Stimulated activated CD4-positive, alpha-beta T cell treated with anti-CD3 and anti-CD28 coated beads, Interleukin-2, amount 100 ng/mL, for 24 hours (primary cell): ENCODE results near the gene SMYD3.
A peak's percentile ranks its signal among the peaks of the same experiment; 100 is the strongest.
"Not testable (repeated sequence)": the region's sequence is repeated elsewhere in the genome, so short reads cannot be mapped to it uniquely, and the experiment has no call there.

ENCODE experiments used
- DNase-seq, 2 donors: peaks; one replicate each; pipeline ENCODE4 v3.0.0-alpha.2; 2020

The SMYD3 gene

DNA sequence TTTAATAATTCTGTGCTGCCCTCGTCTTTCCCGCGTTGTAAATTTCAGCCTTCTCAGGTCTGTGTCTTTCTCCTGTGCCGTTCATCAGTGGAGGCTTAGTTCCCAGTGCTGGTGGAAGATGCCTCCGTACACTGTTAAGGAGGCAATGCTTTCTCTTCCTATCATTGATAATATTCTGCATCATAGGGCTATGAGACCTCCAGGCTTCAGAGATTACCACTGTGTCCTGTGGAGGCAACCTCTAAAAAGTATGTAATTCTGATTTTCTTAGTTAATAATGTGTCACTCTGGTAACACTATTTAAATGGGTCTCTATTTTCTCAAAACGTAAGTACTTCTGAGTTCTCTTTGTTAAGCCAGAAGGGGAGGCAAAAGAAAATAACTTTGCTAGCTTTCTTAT, 538.3 kb downstream of the SMYD3 start:
- no peak for DNase-seq

DNA sequence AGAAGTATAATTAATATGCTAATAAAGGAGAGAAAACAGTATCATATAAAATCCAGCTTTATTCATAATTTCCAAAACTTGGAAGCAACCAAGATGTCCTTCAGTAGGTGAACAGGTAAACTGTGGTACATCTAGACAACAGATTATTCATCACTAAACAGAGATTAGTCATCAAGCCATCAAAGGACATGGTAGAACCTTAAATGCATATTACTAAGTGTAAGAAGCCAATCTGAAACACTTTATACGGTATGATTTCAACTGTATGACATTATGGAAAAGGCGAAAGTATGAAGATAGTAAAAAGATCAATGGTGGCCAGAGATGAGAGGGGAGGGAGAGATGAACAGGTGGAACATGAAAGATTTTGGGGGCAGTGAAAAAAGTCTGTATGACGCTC, 541.7 kb downstream of the SMYD3 start:
- DNase-seq: no peak

DNA sequence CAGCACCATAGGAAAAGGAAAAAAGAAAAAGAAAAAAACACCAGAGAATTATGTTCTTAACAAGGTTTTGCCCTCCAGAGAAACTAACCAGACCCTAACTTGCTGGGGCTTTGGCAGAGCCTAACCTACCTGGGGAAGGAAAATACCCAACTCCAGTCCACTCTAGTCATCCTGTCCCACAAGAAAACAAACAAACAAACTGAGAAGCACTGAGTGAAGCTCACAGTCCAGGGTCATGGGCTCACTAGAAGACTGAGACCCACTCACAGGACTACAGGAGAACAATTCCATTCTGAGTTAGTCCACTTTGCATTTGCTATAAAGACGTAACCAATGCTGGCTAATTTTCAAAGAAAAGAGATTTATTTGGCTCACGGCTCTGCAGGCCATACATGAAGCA, 543.4 kb downstream of the SMYD3 start:
- no peak for DNase-seq

DNA sequence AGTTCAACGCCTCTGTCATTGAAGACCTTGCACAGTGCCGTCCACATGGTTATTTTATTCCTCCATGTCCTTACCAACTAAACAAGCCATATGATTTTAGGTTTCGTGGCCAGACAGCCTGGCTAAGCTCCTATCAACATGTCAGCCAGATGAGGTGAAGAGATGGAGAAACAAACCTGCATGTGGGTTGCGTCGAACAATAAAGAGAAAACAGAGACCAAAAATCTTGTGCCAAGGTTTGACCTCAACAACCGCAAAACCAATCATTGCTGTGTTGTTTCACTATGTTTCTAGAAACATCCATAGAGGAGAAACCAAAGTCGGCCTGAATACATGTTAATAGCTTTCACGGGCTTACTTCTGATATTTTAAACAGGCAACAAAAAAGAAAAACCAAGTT, 544.6 kb downstream of the SMYD3 start:
- DNase-seq: no peak

DNA sequence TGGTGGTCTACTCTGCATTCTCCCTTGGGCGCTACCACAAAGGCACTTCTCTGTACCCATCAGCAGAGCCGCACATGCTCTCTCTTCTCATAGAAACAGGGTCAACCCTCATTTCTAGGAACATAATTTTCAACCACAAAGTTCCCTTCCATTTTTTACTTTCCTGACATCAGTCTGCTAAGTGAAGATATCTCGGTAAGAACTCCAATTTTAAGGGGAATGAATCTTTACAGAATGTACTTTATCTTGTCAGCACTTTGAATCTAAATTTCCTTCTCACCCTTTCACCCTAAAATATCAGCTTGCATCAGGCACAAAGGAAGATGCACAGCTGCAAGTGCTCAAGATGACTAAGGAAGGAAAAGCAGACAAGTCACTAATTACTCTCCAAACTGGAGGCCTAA, 545.9 kb downstream of the SMYD3 start:
- DNase-seq: no peak

DNA sequence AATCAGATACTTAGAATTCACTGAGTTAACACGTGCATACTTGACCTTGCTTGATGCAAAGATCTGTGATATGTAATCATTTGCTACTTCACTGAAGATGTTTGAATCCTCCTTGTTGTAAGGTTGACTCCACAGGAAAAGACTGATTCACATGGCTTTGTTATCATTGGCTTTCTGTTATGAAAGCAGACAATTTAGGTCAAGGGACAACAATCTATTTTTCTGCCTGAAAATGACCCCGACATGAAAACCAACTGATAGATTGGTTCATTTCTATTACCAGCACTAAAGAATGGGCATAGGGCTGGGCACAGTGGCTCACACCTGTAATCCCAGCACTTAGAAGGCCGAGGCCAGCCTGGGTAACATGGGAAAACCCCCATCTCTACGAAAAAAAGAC, 546.9 kb downstream of the SMYD3 start:
- no peak for DNase-seq

DNA sequence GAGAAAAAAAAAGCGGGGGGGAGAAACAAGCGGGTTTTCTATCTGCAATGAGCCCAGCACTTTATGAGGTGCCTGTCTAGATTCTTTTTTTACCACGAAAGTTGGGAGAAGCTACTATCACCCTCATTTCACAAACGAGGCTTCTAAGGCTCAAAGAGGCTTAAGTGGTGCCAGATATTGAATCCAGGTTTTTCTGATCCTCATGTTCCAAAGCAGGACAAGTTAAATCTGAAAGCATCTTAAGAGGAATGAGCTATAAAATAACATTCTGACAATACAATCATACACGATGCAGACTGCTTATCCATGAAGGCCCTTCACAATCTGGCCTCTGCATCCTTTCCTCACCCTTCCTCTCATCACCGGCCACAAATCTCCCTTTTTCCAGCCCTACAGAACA, 549.1 kb downstream of the SMYD3 start:
- DNase-seq: no peak

DNA sequence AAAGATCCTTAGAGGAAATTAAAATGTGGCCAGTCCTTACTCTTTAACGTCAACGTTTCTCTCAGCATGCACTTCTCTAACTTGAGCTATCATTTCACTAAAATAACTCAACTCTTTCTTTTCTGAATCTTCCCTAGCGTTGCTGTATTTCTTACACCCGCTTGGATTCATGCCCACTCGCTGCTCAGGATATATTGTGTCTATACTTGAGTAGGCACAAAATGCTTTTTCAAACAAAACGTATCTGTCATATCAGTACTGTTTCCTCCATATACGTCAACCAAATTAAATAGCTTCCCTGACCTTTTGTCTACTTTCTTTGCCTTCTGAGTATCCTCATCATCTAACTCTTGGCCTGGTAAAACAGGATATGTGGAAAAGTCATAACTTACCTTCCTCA, 549.7 kb downstream of the SMYD3 start:
- no peak for DNase-seq

DNA sequence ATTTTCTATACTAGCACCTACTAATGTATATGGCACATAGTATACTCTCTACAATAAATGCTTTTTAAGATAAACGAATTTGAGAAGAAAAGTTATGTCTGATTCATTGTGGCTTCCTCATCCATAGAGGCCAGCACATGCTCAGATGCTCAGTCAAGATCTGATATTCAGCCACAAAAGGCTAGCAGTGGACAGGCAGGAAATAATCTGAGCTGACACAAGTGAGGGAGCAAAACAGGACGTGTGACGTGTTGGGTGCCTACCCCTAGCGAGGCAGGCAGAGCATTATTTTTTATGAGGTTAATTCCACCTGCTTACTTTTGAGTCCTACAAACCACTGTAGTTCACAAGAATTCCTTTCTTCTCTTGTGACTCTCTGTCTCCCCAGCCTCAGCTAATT, 550.9 kb downstream of the SMYD3 start:
- DNase-seq: peak; percentile 21 to 22

DNA sequence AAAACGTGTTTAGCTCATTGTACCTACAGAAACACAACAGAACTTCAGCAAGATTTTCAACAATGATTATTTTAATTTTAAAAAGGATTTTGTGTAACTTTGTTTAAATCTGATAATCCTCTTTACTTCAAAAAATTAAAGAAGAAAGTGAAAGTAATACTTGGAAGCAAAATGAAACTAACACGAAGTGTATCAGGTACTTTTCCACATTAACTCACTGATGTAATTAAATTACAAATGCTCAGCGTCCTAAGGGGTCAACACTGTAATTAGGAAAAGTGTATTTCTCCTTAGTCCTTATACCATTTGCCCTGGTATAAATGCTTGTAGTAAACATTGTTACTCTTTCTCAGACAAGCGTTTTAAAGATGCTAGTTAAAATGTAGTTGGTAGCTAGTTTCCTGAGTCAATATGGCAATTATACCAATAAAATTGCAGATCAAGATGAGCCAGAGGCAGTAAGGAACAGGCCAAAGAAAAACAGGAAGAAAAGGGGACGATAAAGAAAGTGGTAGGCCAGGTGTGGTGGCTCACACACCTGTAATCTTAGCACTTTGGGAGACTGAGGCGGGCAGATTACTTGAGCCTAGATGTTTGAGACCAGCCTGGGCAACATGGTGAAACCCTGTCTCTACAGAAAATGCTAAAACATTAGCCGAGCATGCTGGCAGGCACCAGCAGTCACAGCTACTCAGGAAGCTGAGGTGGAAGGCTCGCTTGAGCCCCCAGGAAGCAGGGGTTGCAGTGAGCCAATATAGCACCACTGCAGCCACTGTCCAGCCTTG, 553.0 kb downstream of the SMYD3 start:
- DNase-seq: no peak

DNA sequence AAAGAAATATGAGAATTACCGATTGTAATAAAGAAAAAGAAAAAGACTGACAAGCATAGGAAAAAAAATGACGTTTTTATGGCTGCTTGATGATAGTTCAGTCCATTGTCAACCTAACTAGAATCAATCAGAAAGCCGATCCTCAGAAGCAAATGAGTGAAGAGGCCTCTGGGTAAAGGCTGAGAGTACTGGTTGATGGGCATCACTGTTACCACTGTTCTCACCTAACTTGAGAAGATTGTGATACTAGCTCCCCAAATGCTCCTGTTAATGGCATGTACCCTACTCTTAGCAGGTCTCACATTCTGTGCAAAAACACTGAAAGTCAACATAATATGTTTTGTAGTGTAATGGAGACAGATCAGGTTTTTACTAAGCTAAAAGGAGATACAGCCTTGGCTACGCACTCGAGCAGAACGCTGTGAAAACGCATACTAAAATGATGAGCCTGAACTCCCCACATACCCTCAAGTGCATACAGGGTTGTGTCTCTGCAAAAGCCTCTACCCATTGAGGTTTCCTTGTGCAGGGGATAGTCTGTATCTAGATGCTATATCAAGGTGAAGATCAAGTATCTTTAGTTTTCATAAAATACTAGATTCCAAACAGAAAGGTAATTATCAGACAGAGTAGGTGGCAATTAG, 554.6 kb downstream of the SMYD3 start:
- DNase-seq: no peak

DNA sequence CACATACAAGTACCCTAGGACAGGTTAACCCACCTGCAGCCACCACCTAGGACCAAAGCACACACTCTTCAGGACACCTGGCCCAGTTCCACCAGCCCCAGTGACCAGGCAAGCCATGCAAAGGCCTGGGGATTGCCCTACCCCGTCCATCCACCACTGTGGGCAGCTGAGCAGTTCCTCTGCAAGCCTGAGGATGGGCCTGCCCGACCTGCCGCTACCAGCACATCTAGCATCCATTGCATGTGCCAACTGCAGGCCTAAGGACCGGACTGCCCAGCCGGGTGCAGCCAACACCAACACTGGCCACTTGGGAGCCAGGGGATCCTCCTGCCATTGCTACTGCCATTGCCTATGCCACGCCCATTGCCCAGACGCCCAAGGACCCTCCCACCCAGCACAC, 558.3 kb downstream of the SMYD3 start:
- DNase-seq: no peak

DNA sequence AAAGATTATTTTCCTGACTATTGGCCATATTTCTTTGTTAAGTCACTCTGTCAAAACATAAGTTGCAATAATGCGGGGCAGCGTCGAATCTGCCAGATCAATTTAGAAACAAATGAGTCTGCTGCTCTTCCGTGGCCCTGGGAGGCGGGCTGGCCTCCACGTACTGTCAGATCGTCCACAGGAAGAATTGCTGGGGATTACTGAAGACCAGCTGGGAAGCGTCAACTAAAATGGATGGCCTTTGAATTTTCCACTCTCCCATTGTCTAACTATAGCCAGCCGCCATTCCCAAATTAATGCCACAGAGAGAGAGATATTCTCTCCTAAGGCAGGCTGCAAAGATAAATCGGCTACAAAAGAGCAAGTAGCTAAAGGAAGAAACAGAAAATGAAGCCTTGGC, 560.2 kb downstream of the SMYD3 start:
- DNase-seq: no peak

DNA sequence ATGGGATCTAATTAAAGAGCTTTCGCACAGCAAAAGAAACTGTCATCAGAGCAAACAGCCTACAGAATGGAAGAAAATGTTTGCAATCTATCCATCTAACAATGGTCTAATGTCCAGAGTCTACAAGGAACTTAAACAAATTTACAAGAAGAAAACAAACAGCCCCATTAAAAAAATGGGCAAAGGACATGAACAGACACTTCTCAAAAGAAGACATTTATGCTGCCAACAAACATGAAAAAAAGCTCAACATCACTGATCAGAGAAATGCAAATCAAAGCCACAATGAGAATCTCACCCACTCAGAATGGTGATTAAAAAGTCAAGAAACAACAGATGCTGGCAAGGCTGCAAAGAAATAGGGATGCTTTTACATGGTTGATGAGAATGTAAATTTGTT, 561.9 kb downstream of the SMYD3 start:
- DNase-seq: not testable (repeated sequence)

DNA sequence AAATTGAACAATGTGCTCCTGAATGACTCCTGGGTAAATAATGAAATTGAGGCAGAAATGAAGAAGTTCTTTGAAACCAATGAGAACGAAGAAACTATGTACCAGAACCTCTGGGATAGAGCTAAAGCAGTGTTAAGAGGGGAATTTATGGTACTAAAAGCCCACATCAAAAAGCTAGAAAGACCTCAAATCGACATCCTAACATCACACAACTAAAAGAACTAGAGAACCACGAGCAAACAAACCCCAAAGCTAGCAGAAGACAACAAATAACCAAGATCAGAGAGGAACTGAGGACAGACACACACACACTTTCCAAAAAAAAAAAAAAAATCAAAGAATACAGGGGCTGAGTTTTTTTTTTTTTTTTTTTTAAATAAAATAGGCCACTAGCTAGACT, 564.2 kb downstream of the SMYD3 start:
- DNase-seq: no peak

DNA sequence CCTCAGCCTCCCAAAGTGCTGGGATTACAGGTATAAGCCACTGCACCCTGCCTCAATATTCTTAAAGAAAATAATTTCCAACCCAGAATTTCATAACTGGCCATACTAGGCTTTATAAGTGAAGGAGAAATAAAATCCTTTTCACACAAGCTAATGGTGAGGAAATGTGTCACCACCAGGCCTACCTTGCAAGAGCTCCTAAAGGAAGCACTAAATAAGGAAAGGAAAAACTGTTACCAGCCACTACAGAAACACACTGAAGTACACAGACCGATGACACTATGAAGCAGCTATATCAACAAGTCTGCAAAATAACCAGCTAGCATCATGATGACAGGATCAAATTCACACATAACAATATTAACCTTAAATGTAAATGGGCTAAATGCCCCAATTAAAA, 565.3 kb downstream of the SMYD3 start:
- not testable (repeated sequence) for DNase-seq

DNA sequence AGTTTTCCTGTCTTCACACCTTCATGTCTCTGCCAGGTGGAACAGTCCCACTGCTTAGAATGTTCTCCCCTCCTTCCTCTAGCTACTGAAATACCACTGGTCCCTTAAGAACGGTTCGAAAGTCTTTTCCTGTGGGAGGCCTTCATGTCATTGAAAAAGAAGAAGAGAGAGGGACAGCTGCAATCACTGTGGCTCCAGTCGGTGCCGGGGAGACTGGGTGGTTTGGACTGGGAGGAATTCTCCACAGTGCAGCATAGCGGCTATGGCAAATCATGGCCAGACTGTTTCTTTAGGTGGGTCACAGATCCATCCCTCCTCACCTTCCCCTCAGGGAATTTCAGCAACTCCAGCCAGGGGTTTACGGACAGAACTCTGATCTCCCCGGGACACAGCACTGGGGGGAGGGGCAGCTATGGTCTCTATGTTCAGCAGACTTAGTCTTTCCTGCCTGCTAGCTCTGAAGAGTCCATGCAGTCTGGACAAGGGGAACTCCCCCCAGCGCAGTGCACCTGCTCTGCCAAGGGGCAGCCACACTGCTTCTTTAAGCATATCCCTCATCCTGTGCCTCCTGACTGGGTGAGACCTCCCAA, 567.2 kb downstream of the SMYD3 start:
- no peak for DNase-seq

DNA sequence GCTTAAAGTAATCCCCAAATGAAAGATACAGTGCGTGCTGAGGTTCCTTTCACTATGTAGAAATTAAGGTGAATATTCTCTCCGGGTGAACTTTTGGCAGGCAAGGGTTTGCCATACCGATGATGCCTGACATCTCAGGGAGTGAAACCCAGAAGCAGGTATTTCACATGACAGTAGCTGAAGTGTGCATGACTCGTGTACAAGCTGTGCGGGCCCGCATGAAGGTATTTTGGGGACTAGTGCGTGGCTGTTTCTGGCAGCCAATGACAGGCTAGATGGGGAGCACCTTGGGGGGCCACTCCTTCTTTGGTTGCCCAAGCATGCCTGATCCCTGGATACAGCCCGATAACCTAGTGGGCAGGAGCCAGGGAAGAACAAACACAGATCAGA, 569.0 kb downstream of the SMYD3 start:
- DNase-seq: no peak

DNA sequence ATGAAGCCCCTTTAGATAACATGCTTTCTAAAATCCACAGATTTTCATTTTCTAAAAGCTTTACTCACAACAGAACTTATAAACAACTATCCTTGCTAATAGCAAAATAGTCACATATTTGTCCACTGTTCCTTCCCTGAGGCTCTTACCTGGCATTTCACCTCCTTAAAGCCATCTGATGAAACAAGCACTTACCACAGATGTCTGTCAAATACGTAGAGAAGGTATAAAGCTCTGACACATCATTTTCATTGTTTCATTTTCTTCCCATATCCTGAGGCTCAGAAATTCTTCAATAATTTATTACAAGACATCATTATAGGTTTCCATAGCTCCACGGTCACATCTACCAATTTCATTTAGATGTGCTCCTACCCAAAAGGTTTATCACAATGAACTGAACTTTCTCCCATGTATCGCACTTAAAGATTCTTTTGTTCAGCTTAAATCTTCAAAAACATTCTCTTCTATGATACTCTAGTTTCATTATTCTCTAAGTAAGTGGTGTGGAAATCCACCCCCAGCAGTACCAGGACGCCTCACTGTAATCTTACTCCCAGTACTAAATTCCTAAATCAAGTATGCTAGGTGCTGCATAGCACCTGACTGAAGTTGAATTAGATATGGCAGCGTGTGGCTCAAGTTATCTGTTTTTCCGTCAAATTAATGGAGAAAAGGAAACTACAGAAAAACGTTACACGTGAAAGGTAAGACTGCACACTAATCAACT, 569.6 kb downstream of the SMYD3 start:
- no peak for DNase-seq

DNA sequence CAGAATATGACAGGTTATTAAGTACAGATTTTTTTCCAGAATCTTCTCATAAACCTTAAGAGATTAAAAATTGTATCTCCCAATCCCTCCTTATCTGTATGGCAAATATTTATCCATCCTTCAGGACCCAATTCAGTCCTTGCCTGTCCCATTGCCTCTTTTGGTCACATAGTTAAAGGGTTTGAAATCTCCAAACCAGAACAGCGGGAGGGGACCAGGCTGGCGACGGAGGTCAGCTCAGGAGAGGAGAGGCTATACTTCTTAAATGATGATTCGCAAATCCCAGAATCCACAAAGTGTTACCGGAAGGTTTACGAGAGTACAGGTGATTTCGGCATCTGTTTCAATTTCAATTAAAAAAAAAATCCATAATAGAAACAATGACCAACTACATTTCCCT, 572.7 kb downstream of the SMYD3 start:
- DNase-seq: no peak

DNA sequence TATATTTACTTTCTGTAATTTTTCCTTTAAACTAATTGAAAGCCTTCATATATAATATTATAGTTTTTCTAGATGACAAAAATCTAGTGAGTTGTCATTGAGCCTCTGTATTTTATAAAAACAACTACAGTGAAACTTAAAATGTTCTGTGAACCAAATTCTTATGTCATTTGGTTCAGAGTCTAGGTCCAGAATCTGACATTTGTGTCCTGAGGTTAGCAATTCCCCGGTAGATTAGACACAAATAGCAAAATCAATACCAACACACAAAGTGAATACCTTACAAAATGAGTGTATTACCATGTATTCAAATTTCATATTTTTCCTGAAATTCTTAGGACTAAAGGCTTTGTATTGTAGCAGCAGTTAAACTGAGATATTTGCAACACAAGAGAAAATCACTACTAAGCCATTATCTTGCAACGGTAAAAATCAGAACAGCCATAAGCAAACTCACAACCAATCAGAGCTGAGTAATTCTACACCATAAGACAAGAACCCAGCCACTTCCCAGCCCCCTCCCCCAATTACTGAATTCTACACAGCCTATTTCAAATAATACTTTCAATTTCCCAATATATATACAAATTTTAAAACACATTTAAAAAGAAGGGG, 573.5 kb downstream of the SMYD3 start:
- no peak for DNase-seq

DNA sequence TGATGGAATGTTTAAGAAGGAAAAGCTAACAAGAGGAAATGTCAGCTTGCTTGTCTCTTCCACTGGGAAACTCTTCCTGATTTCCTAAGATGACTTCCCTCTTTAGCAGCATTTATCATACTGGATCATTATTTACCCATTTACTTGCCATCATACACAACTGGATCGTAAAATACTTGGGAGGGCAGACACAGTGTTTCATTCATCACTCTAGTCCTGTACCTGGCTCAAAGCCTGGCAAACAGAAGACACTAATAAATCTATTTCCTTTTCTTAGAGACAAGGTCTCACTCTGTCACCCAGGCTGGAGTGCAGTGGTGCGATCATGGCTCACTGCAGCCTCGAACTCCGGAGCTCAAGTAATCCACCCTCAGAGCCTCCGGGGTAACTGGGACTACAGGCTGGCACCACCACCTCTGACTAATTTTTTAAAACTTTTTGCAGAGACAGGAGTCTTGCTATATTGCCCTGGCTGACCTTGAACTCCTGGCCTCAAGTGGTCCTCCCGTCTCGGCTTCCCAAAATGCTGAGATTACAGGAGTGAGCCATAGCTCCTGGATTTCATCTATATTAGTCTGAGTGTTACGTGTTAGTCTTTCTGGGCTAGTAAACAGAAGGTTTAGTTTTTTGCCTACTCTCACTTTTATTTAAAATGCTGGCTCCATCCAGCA, 574.6 kb downstream of the SMYD3 start:
- DNase-seq: no peak

DNA sequence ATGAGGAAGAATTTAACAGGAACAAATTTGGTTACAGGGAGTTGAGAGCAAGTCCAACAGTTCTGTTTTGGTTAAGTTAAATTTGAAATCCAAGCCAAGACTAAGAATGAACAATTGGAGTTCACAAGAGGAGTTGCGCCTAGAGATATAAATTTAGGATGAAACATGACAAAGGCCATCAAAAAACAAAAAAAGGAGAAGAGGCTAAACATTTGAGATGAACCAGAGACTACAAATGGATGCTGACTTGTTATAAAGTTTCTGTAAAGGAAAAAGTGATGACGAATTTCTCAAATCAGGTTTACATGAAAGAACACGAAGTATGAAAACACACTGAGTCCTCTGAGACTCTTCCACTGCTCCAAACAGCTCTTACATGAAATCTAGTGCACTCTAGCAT, 575.6 kb downstream of the SMYD3 start:
- DNase-seq: no peak
